ENCODE measurements around the gene TPGS1.

GRCh38 chr19:514166-514663 lies 6.9 kb downstream of the TPGS1 start:
- no peak for TF ChIP-seq CTCF (IDR thresholded peaks at IDR 0.05)
- no peak for TF ChIP-seq POLR2A (IDR thresholded peaks at IDR 0.05)
